ENCODE measurements around the gene CLP1. TPM values are rescaled to one million over a fixed set of nuclear protein-coding genes. Genes with fewer than 3 reads are reported as not detected.
"Not testable (repeated sequence)": the region's sequence is repeated elsewhere in the genome, so short reads cannot be mapped to it uniquely, and the experiment has no call there.

CLP1 gene
- polyA plus RNA-seq, 1 donor, result 15.6 TPM

GRCh38 chr11:57658023-57658361 is 430 bp downstream of the CLP1 start:
- DNase-seq, result no peak

- DNase-seq, result no peak
These were observed 2.1 kb downstream of the CLP1 start for GRCh38 chr11:57659669-57660068.

- DNase-seq, result no peak
These were observed 5.3 kb downstream of the CLP1 start for GRCh38 chr11:57662893-57663292.

GRCh38 chr11:57663975-57664374 is 6.4 kb downstream of the CLP1 start:
- DNase-seq, result no peak

GRCh38 chr11:57667117-57667735 is 9.7 kb downstream of the CLP1 start:
- DNase-seq, result peak; percentile 96

GRCh38 chr11:57667736-57668433 is 10.3 kb downstream of the CLP1 start, which contains the start of gene ZDHHC5:
Gene ZDHHC5, plus strand, starts transcription at chr11:57668114. Its CDS starts 4,977 bp downstream, at chr11:57673091.
- DNase-seq, result peak; percentile 99

- DNase-seq, result no peak
These were observed 10.8 kb downstream of the CLP1 start for GRCh38 chr11:57668434-57668782.

GRCh38 chr11:57674251-57674650 is 16.7 kb downstream of the CLP1 start:
- DNase-seq, result no peak

- no peak for DNase-seq
These were observed 17.8 kb downstream of the CLP1 start for GRCh38 chr11:57675176-57675941.

GRCh38 chr11:57679396-57679795 is 21.8 kb downstream of the CLP1 start:
- no peak for DNase-seq

- DNase-seq, result no peak
These were observed 23.0 kb downstream of the CLP1 start for GRCh38 chr11:57680552-57680874.

GRCh38 chr11:57681168-57681567 is 23.6 kb downstream of the CLP1 start:
- no peak for DNase-seq

GRCh38 chr11:57690474-57690873 is 32.9 kb downstream of the CLP1 start:
- not testable (repeated sequence) for DNase-seq

- no peak for DNase-seq
These were observed 41.3 kb downstream of the CLP1 start for GRCh38 chr11:57698843-57699365.

- no peak for DNase-seq
These were observed 42.3 kb downstream of the CLP1 start for GRCh38 chr11:57699813-57700212.

- no peak for DNase-seq
These were observed 42.9 kb downstream of the CLP1 start for GRCh38 chr11:57700425-57700824.

- DNase-seq, result no peak
These were observed 45.8 kb downstream of the CLP1 start for GRCh38 chr11:57703341-57703740.

- DNase-seq, result no peak
These were observed 47.4 kb downstream of the CLP1 start for GRCh38 chr11:57704932-57705331.

GRCh38 chr11:57705432-57705831 is 47.9 kb downstream of the CLP1 start:
- DNase-seq, result not testable (repeated sequence)

- DNase-seq, result no peak
These were observed 52.3 kb downstream of the CLP1 start for GRCh38 chr11:57709802-57710367.

Measured in left kidney (tissue), 2 donors.